NCI-H146 treated with DMSO at 0.1 percent for 48 hours (cell line): ENCODE measurements around the gene MACROD2.
A peak's percentile ranks its signal among the peaks of the same experiment; 100 is the strongest.

Experiments used
- DNase-seq: peaks from one replicate; lab custom pipeline; 2025; ENCODE audit not compliant: unreplicated experiment; lab: John Stamatoyannopoulos, UW

Gene MACROD2

GRCh38 chr20:14401479-14402138 lies 406.3 kb downstream of the MACROD2 start:
- peak; percentile 84 for DNase-seq

- DNase-seq = no peak
Measured at GRCh38 chr20:14404515-14404914, 409.2 kb downstream of the MACROD2 start.

GRCh38 chr20:14406495-14406894 lies 411.2 kb downstream of the MACROD2 start:
- no peak for DNase-seq

- no peak for DNase-seq
Measured at GRCh38 chr20:14407336-14407735, 412.0 kb downstream of the MACROD2 start.

- no peak for DNase-seq
Measured at GRCh38 chr20:14410869-14411555, 415.7 kb downstream of the MACROD2 start.

- DNase-seq = no peak
Measured at GRCh38 chr20:14412065-14412681, 416.9 kb downstream of the MACROD2 start.

GRCh38 chr20:14413835-14414234 lies 418.5 kb downstream of the MACROD2 start:
- DNase-seq = no peak

- no peak for DNase-seq
Measured at GRCh38 chr20:14414560-14414959, 419.2 kb downstream of the MACROD2 start.

- DNase-seq = peak; percentile 85
Measured at GRCh38 chr20:14415467-14415866, 420.2 kb downstream of the MACROD2 start.

GRCh38 chr20:14418376-14418775 lies 423.1 kb downstream of the MACROD2 start:
- DNase-seq = no peak

GRCh38 chr20:14422892-14423291 lies 427.6 kb downstream of the MACROD2 start:
- DNase-seq = no peak

GRCh38 chr20:14431568-14431967 lies 436.3 kb downstream of the MACROD2 start:
- no peak for DNase-seq

- no peak for DNase-seq
Measured at GRCh38 chr20:14432085-14432484, 436.8 kb downstream of the MACROD2 start.

- no peak for DNase-seq
Measured at GRCh38 chr20:14432597-14432996, 437.3 kb downstream of the MACROD2 start.

GRCh38 chr20:14434384-14435136 lies 439.2 kb downstream of the MACROD2 start:
- DNase-seq = no peak

- DNase-seq = no peak
Measured at GRCh38 chr20:14441201-14441600, 445.9 kb downstream of the MACROD2 start.

- no peak for DNase-seq
Measured at GRCh38 chr20:14444106-14444505, 448.8 kb downstream of the MACROD2 start.

GRCh38 chr20:14445310-14445709 lies 450.0 kb downstream of the MACROD2 start:
- no peak for DNase-seq

- DNase-seq = no peak
Measured at GRCh38 chr20:14445902-14446301, 450.6 kb downstream of the MACROD2 start.

- DNase-seq = no peak
Measured at GRCh38 chr20:14446446-14446845, 451.1 kb downstream of the MACROD2 start.

- no peak for DNase-seq
Measured at GRCh38 chr20:14449323-14449722, 454.0 kb downstream of the MACROD2 start.

- DNase-seq = no peak
Measured at GRCh38 chr20:14450256-14450655, 454.9 kb downstream of the MACROD2 start.
